ENCODE data around the gene CLNK. TPM values are rescaled to one million over a fixed set of nuclear protein-coding genes. Genes with fewer than 3 reads are reported as not detected.
A peak's percentile ranks its signal among the peaks of the same experiment; 100 is the strongest.

The CLNK gene
- total RNA-seq, 2 experiments from 2014 or later = 0.05 to 0.17 TPM

DNA sequence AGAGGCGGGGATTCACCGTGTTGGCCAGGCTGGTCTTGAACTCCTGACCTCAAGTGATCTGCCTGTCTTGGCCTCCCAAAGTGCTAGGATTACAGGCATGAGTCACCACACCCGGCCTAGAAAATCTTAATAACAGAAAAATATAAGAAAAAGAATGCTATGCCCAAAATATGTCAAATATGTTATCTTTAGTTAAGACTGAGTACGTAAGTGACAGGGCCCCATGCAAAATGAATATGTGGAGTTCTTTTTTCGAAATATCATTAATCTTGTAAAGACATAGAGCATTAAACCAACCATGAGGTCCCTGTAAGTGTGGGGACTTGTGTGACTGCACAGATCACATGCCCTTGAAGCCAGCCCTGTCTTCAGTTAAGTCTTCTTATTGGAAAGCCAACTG lies 218.4 kb downstream of the CLNK start:
- intact Hi-C loops (cut with DNase I, micrococcal nuclease) = loop anchor here in 1 of 2 experiments (10.0 kb wide), 1 partner anchor 1009 kb away; no protein-coding TSS in a partner anchor
- peaks cover 12 to 19% of the 10 kb centered on the region in 2 experiments for H3K27me3 ChIP-seq (ENCODE audit: control insufficient read depth in 1 of 2, insufficient read depth in 2 of 2, low read length in 2 of 2)
- CTCF ChIA-PET = no interaction called here
- peaks cover 6% of the 10 kb centered on the region for H3K4me1 ChIP-seq (ENCODE audit: insufficient read depth, low read length)
- no peak overlapping the region for H3K27ac Mint-ChIP-seq
- no peak overlapping the region for H3K4me3 Mint-ChIP-seq
- no peak for ATAC-seq (ENCODE audit: poor library complexity)
- DNase-seq = no peak
- H3K27ac ChIP-seq (ENCODE audit: low read depth in 1 of 2, low read length in 2 of 2) = no peak overlapping the region
- TF ChIP-seq, protein P1, sequence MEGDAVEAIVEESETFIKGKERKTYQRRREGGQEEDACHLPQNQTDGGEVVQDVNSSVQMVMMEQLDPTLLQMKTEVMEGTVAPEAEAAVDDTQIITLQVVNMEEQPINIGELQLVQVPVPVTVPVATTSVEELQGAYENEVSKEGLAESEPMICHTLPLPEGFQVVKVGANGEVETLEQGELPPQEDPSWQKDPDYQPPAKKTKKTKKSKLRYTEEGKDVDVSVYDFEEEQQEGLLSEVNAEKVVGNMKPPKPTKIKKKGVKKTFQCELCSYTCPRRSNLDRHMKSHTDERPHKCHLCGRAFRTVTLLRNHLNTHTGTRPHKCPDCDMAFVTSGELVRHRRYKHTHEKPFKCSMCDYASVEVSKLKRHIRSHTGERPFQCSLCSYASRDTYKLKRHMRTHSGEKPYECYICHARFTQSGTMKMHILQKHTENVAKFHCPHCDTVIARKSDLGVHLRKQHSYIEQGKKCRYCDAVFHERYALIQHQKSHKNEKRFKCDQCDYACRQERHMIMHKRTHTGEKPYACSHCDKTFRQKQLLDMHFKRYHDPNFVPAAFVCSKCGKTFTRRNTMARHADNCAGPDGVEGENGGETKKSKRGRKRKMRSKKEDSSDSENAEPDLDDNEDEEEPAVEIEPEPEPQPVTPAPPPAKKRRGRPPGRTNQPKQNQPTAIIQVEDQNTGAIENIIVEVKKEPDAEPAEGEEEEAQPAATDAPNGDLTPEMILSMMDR (IDR thresholded peaks at IDR 0.05) = no peak
- H3K36me3 ChIP-seq (ENCODE audit: insufficient read depth, low read length) = no peaks in the 10 kb centered on the region
- no peaks in the 10 kb centered on the region for H3K9me3 Mint-ChIP-seq
- peaks cover 5% of the 10 kb centered on the region for H3K4me1 Mint-ChIP-seq (ENCODE audit: low read depth)
- no peak overlapping the region for H3K4me3 ChIP-seq (ENCODE audit: low read length)
- peaks cover 0 to 10% of the 10 kb centered on the region in 2 experiments for H3K9me3 ChIP-seq (ENCODE audit: control insufficient read depth in 1 of 2, insufficient read depth in 1 of 2, low read length in 2 of 2)
- H3K36me3 Mint-ChIP-seq (ENCODE audit: low read depth) = no peaks in the 10 kb centered on the region
- H3K27me3 Mint-ChIP-seq = peaks cover 46% of the 10 kb centered on the region
- POLR2A ChIA-PET = no interaction called here

DNA sequence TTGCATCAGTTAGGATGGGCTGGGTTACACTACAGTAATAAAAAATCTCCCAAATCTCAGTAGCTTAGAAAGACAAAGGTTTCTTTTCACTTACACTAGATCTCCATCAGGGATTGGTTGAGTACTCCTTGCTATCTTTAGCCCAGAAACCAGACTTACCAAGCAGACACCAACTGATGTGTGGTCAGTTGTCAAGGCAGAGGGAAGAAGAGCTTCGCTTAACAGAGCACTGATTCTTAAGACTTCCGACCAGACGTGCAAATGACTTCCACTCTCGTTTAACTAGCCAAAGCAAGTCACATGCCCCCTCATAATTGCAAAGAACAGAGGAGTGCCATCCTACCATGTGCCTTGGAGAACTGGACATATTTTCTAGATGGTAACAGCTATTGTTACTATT lies 221.7 kb downstream of the CLNK start:
- H3K36me3 Mint-ChIP-seq (ENCODE audit: low read depth) = no peaks in the 10 kb centered on the region
- no peak overlapping the region for H3K4me3 ChIP-seq (ENCODE audit: low read length)
- ChIA-PET CTCF (no interaction called here), POLR2A (no interaction called here)
- H3K4me3 Mint-ChIP-seq = no peak overlapping the region
- peaks cover 18% of the 10 kb centered on the region for H3K4me1 Mint-ChIP-seq (ENCODE audit: low read depth)
- H3K27ac ChIP-seq (ENCODE audit: low read depth in 1 of 2, low read length in 2 of 2) = no peak overlapping the region
- H3K27ac Mint-ChIP-seq = no peak overlapping the region
- no peaks in the 10 kb centered on the region for H3K36me3 ChIP-seq (ENCODE audit: insufficient read depth, low read length)
- DNase-seq = no peak
- peaks cover 46% of the 10 kb centered on the region for H3K27me3 Mint-ChIP-seq
- H3K9me3 ChIP-seq (ENCODE audit: control insufficient read depth in 1 of 2, insufficient read depth in 1 of 2, low read length in 2 of 2) = peaks cover 0 to 14% of the 10 kb centered on the region in 2 experiments
- peaks cover 12 to 19% of the 10 kb centered on the region in 2 experiments for H3K27me3 ChIP-seq (ENCODE audit: control insufficient read depth in 1 of 2, insufficient read depth in 2 of 2, low read length in 2 of 2)
- peaks cover 22% of the 10 kb centered on the region for H3K4me1 ChIP-seq (ENCODE audit: insufficient read depth, low read length)
- TF ChIP-seq, protein P1 (IDR thresholded peaks at IDR 0.05) = no peak
- no peak for ATAC-seq (ENCODE audit: poor library complexity)
- H3K9me3 Mint-ChIP-seq = no peaks in the 10 kb centered on the region
- intact Hi-C loops (cut with DNase I, micrococcal nuclease) = loop anchor here in 1 of 2 experiments (5.0 to 10.0 kb wide), 3 partner anchors 74 to 1012 kb away; no protein-coding TSS in a partner anchor

DNA sequence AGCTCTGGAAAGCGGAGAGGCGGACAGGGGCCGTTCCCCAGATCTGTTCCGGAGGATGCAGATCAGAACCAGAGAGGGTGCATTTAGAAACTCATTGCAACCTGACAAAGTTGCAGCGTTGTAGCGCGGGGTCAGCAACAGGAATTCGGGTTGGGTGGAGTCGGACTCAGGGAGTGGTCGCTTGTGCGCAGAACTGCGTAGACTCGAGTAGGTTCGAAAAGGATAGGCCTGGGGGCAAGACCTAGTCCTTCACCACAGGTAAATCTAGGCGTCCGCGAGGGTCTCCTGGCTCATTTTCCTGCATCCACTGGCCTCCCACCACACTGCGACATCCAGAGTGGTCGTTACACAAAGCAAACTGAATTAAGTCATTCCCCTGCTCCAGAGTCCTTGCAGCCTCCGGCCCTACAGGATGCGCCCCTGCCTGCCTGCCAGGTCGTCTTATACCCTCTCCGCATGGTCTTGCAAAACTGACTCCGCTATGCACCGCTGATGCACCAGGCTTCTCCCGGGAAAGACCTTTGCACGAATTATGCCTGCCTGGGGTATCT lies 222.6 kb downstream of the CLNK start:
- Histone ChIP-seq H3K9me3 (ENCODE audit: control insufficient read depth in 1 of 2, insufficient read depth in 1 of 2, low read length in 2 of 2) (peaks cover 0 to 14% of the 10 kb centered on the region in 2 experiments), H3K27ac (ENCODE audit: low read depth in 1 of 2, low read length in 2 of 2) (no peak overlapping the region), H3K36me3 (ENCODE audit: insufficient read depth, low read length) (no peaks in the 10 kb centered on the region), H3K4me1 (ENCODE audit: insufficient read depth, low read length) (peaks cover 28% of the 10 kb centered on the region), H3K27me3 (ENCODE audit: control insufficient read depth in 1 of 2, insufficient read depth in 2 of 2, low read length in 2 of 2) (peaks cover 12 to 14% of the 10 kb centered on the region in 2 experiments), H3K4me3 (ENCODE audit: low read length) (peak overlapping the region; percentile 62)
- ATAC-seq (ENCODE audit: poor library complexity) (no peak), DNase-seq (no peak)
- ChIA-PET POLR2A (interaction anchor here (0.8 to 2.3 kb wide), 4 partner anchors 11 to 345 kb away, joined by 3 to 18 read pairs (median 6); partner anchors contain the start of gene WDR1), CTCF (interaction anchor here (0.7 to 1.6 kb wide), 13 partner anchors 9 to 362 kb away, joined by 3 to 11 read pairs (median 4); no protein-coding TSS in a partner anchor)
- Mint-ChIP-seq H3K36me3 (ENCODE audit: low read depth) (no peaks in the 10 kb centered on the region), H3K27me3 (peaks cover 41% of the 10 kb centered on the region), H3K9me3 (no peaks in the 10 kb centered on the region), H3K4me1 (ENCODE audit: low read depth) (peaks cover 22% of the 10 kb centered on the region), H3K4me3 (peak overlapping the region; percentile 83), H3K27ac (no peak overlapping the region)
- intact Hi-C loops (cut with DNase I, micrococcal nuclease) = loop anchor here (1.0 to 10.0 kb wide), 5 partner anchors 75 to 1013 kb away; no protein-coding TSS in a partner anchor
- TF ChIP-seq, protein P1 (IDR thresholded peaks at IDR 0.05) = no peak

Data from CD4-positive, alpha-beta T cell (primary cell).